Tibial nerve (tissue), 4 donors: Measurements from ENCODE around the gene RASL10B.

Experiments
- CTCF ChIP-seq, 5 experiments: fragments of 200-600 bp in 3 of 5; fragments of 450-650 bp in 2 of 5; sonication (generic) in 3 of 5; IDR thresholded peaks; one replicate each; pipeline ENCODE4 v1.5.1; 2016 to 2019; ENCODE audit warnings: antibody characterized with exemption in 5 of 5, mild to moderate bottlenecking in 3 of 5, moderate library complexity in 2 of 5
- EP300 ChIP-seq, 2 donors: sonication (generic); formaldehyde crosslinking; IDR thresholded peaks; one replicate each; pipeline ENCODE4 v1.6.1; 2017; ENCODE audit warnings: antibody characterized with exemption in 2 of 2, mild to moderate bottlenecking in 1 of 2
- POLR2A ChIP-seq, 2 donors: fragments of 450-650 bp; IDR thresholded peaks; one replicate each; pipeline ENCODE4 v1.6.1; 2017; ENCODE audit warnings: antibody characterized with exemption in 2 of 2, mild to moderate bottlenecking in 2 of 2, moderate library complexity in 2 of 2

DNA sequence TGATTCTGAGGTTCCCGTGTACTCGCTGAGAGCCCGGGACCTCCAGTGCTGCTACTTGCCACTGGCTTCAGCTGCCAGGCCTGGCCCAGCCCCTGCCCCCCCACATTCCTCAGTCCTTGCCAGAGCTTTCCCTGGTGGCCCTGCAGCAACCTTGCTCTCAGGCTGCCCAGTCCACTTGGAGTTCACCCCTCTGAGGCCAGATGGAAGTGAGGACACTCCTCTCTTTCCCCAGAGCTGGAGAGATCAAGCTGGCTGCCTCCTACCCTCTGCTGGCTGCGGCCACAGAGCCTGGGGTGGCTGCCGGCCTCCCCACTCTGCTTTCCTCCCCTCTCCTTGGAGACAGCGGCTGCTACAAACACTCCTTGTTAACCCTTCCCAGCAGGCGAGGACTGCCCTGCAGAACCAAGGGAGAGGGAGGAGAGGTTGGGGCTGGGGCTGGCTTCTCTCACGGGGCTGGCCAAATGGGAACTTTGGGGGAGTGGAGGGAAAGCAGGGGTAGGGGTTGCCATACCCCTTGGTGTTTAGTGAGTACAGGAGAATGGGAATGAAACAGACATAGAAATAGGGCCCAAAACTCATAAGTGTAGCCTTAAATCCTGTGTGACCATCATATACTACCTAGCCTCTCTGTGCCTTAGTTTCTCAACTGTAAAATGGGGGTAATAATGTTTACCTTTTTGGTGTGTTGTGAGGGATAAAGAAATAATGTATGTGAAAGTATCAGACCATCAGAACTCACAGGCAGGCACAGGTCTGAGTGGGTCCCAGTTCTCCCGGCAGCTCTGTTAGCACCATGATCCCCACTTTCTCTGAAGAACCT is 21.7 kb downstream of the RASL10B start, which contains the start of gene GAS2L2:
- TF ChIP-seq CTCF (IDR thresholded peaks at IDR 0.05) (no peak), EP300 (IDR thresholded peaks at IDR 0.05) (no peak), POLR2A (IDR thresholded peaks at IDR 0.05) (no peak)
